Amniotic stem cell (primary cell): ENCODE data around the gene TMEM269.

Source experiments
- DNase-seq: peaks from one replicate; lab custom pipeline; 2025; lab: John Stamatoyannopoulos, UW

Gene TMEM269

DNA sequence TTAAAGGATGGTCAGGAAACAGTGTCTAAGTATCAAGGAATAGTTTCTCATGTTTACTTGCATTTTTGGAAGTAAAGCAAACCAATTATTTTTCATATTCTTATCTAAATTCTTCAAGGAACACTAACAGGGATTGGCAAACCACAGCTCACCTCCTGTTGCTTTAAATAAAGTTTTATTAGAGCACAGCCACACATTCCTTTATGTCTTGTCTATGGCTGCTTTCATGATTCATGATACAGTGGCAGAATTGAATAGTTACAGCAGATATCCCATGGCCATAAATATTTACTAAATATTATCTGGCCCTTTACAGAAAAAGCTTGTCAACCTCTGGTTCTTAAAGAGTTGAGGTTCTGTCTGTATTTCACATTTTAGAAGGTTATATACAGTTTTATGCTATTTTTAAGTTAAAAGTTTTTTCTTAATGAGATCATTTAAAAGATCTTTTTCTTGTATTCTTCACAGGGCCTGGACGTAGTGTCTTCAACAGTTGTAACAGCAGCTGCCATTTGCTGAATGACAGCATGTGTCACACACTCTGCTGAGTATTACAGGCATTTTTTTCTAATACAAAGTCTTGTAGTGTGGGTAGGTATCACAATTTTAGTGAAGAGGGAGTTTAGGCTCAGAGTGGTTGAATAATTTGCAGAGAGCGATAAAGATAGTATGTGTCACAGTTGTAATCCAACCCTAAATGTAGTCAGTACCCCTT is 64.2 kb downstream of the TMEM269 start:
- no peak for DNase-seq

DNA sequence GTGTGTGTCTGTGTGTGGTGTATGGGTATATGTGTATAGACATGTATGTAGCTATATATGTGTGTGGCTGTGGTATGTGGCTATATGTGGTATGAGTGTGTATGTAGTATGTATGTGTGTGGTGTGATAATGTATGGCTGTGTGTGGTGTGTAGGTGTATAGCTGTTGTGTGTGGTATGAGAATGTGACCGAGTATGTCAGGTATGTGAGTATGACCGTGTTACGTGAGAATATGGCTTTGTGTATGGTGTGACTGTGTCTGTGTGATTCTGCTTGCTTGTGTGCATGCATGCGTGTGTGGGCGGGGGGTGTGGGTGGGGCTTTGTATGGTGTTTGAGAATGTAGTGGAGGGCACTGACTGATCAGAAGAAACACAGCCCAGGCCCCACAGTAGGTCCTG is 65.2 kb downstream of the TMEM269 start:
- no peak for DNase-seq
